HCT116 (cell line): ENCODE data around the gene GMDS. TPM values are rescaled to one million over a fixed set of nuclear protein-coding genes. Genes with fewer than 3 reads are reported as not detected.

ENCODE experiments used
- ATAC-seq: fragments of 200-7000 bp; cut with Tn5 transposase; 2 replicates; pipeline ENCODE4 v1.9.1; 2020; ENCODE audit warnings: mild to moderate bottlenecking, moderate library complexity
- BruUV-seq: library from RNA; stranded (reverse); fragments of 400-500 nt; replicated peaks from 2 replicates; lab custom pipeline; 2021; lab: Mats Ljungman, UMichigan
- CTCF ChIA-PET: fragments of 300-600 bp; sonication (Branson Sonifier 250); formaldehyde crosslinking; loops from one replicate; lab custom pipeline; 2021; ENCODE audit warnings: antibody characterized with exemption; lab: Charles Lee
- POLR2A ChIA-PET: fragments of 300-600, 350-600 bp; sonication (Branson Sonifier 250); formaldehyde crosslinking; loops from one replicate; lab custom pipeline; 2021; ENCODE audit warnings: antibody characterized with exemption; lab: Charles Lee
- RAD21 ChIA-PET, 2 experiments: fragments of 300-600 bp; sonication (Branson Sonifier 250); formaldehyde crosslinking; loops; one replicate each; lab custom pipeline; 2023; ENCODE audit warnings: low total read pairs in 2 of 2; ENCODE audit not compliant: uncharacterized antibody in 2 of 2, unreplicated experiment in 2 of 2, low non-redundant PET in 1 of 2; lab: Charles Lee
- DNase-seq: peaks from one replicate; pipeline ENCODE4 v3.0.0-alpha.2; 2010; ENCODE audit warnings: low read depth, low spot score
- H2AFZ ChIP-seq: fragments of 200-600 bp; shearing (Covaris generic), sonication (generic); 2 replicates; pipeline ENCODE4 v1.6.1; 2017; ENCODE audit warnings: low read depth, mixed run types, mixed read lengths, antibody characterized with exemption, low read length; ENCODE audit not compliant: poor library complexity, severe bottlenecking
- H3K27ac ChIP-seq: 2 replicates; pipeline ENCODE4 v1.5.1; 2012; ENCODE audit warnings: low read depth, low read length
- H3K27me3 ChIP-seq: fragments of 200-600 bp; sonication (generic); 2 replicates; pipeline ENCODE4 v1.6.1; 2016; ENCODE audit warnings: mixed run types, low read length, mixed read lengths; ENCODE audit not compliant: insufficient read depth
- H3K36me3 ChIP-seq, 2 experiments: fragments of 200-500 bp in 1 of 2; fragments of 200-600 bp in 1 of 2; sonication (Bioruptor generic) in 1 of 2; sonication (generic) in 1 of 2; 2 replicates each; pipeline versions ENCODE4 v1.5.1 to v1.6.1; 2014 to 2016; ENCODE audit warnings: low read length in 2 of 2, inconsistent platforms in 1 of 2, mixed read lengths in 1 of 2, mixed run types in 1 of 2; ENCODE audit not compliant: insufficient read depth in 2 of 2, control insufficient read depth in 1 of 2
- H3K4me1 ChIP-seq, 2 experiments: fragments of 200-600 bp in 1 of 2; sonication (generic) in 1 of 2; 2 replicates each; pipeline versions ENCODE4 v1.5.1 to v1.6.1; 2012 to 2017; ENCODE audit warnings: low read length in 2 of 2, inconsistent platforms in 1 of 2, mild to moderate bottlenecking in 1 of 2, mixed read lengths in 1 of 2, mixed run types in 1 of 2, moderate library complexity in 1 of 2; ENCODE audit not compliant: insufficient read depth in 2 of 2, control insufficient read depth in 1 of 2
- H3K4me2 ChIP-seq: fragments of 200-600 bp; sonication (generic); 2 replicates; pipeline ENCODE4 v1.6.1; 2017; ENCODE audit warnings: mixed run types, low read length, mixed read lengths
- H3K4me3 ChIP-seq, 2 experiments: fragments of 200-600 bp in 1 of 2; sonication (generic) in 1 of 2; replicated peaks in 1 of 2; 2 replicates each; pipeline ENCODE4 v1.5.1; 2011 to 2016; ENCODE audit warnings: low read length in 2 of 2, control low read depth in 1 of 2, low read depth in 1 of 2, mild to moderate bottlenecking in 1 of 2, mixed read lengths in 1 of 2, mixed run types in 1 of 2
- H3K79me2 ChIP-seq: fragments of 200-600 bp; sonication (generic); 2 replicates; pipeline ENCODE4 v1.6.1; 2017; ENCODE audit warnings: mild to moderate bottlenecking, mixed run types, low read length, moderate library complexity, mixed read lengths; ENCODE audit not compliant: insufficient read depth
- H3K9ac ChIP-seq: fragments of 200-600 bp; sonication (generic); 2 replicates; pipeline ENCODE4 v1.6.1; 2016; ENCODE audit warnings: low read length, mixed read lengths
- H3K9me2 ChIP-seq: fragments of 200-600 bp; sonication (generic), shearing (Covaris generic); 2 replicates; pipeline ENCODE4 v1.6.1; 2017; ENCODE audit warnings: mixed run types, mild to moderate bottlenecking, moderate library complexity; ENCODE audit not compliant: insufficient read depth
- H3K9me3 ChIP-seq, 2 experiments: fragments of 200-500 bp in 1 of 2; fragments of 200-600 bp in 1 of 2; sonication (Bioruptor generic) in 1 of 2; sonication (generic) in 1 of 2; 2 replicates each; pipeline ENCODE4 v1.6.1; 2014 to 2017; ENCODE audit warnings: low read length in 2 of 2, mixed read lengths in 2 of 2, inconsistent platforms in 1 of 2, low read depth in 1 of 2, mild to moderate bottlenecking in 1 of 2, mixed run types in 1 of 2, moderate library complexity in 1 of 2; ENCODE audit not compliant: control insufficient read depth in 1 of 2, insufficient read depth in 1 of 2
- H4K20me1 ChIP-seq: fragments of 200-600 bp; sonication (generic), shearing (Covaris generic); 2 replicates; pipeline ENCODE4 v1.6.1; 2017; ENCODE audit warnings: mixed run types, mild to moderate bottlenecking, moderate library complexity; ENCODE audit not compliant: insufficient read depth
- ATF3 ChIP-seq: IDR thresholded peaks from 2 replicates; pipeline ENCODE4 v1.6.1; 2012
- ELF1 ChIP-seq: IDR thresholded peaks from 2 replicates; pipeline ENCODE4 v1.6.1; 2012; ENCODE audit warnings: low read depth, borderline replicate concordance
- TCF7L2 ChIP-seq: IDR thresholded peaks from 2 replicates; pipeline ENCODE4 v1.7.0; 2011; ENCODE audit warnings: borderline replicate concordance, inconsistent platforms; ENCODE audit not compliant: insufficient read depth, insufficient read length; ENCODE audit errors: extremely low read depth
- ZBTB33 ChIP-seq: IDR thresholded peaks from 2 replicates; pipeline ENCODE4 v1.6.1; 2011; ENCODE audit warnings: mild to moderate bottlenecking, low read length, moderate library complexity; ENCODE audit not compliant: insufficient replicate concordance; ENCODE audit errors: extremely low read depth
- intact Hi-C: fragments of 100-400 bp; cut with micrococcal nuclease; formaldehyde crosslinking; loops from 2 replicates; pipeline ENCODE4 v1.10.0; 2022
- total RNA-seq: library from RNA; stranded (reverse); gene quantifications from one replicate; pipeline ENCODE4 v1.2.1, GENCODE V29; 2021; ENCODE audit not compliant: unreplicated experiment
- TF ChIP-seq, protein P1 (sequence below), 3 experiments: fragments of 200-600 bp in 1 of 3; sonication (generic) in 1 of 3; IDR thresholded peaks in 2 of 3; conservative IDR thresholded peaks in 1 of 3; 2 replicates each; pipeline ENCODE4 v1.5.1; 2012 to 2017; ENCODE audit warnings: low read depth in 2 of 3, low read length in 2 of 3, antibody characterized with exemption in 1 of 3, borderline replicate concordance in 1 of 3, control low read depth in 1 of 3, mild to moderate bottlenecking in 1 of 3, mixed read lengths in 1 of 3, mixed run types in 1 of 3, moderate library complexity in 1 of 3; ENCODE audit not compliant: insufficient read depth in 1 of 3

GMDS gene
- total RNA-seq, 1 experiment from 2014 or later: 34.4 TPM

DNA sequence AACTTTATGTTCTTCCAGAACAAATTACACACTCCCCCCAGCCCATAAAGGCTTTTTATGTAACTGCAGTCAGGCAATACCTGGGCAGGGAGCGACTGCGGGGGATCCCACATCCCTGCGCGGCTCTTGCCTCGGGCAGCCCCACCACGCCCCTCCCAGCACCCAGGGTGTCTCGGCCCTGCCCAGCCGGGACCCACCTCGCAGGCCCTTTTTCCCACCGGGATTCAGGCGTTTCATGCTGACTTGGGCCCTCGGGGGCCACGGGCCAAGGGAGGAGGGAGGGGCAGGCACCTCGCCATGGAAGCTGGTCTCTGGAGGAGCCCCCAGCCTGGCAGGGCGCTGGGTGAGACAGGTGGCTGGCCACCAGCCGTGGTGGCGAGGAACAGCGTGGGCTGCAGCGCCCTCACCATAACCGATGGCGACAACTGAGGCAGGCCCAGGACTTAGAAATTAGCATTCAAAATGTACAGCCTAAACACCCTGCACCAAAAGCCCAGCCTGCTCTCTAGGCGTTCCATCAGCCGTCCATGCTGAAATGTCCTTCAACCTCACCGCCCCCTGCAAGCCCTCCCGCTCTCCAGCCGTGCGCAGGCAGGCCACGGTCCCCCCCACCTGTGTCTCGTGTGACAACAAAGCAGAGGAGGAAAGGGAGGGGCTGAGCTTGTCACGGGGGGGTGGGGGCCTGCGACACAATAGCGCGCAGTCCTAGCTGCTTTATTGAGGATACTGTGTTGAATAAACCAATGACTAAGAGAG, 650.8 kb downstream of the GMDS start:
- Histone ChIP-seq H3K9me2 (no peaks in the 10 kb centered on the region), H2AFZ (no peak overlapping the region), H3K79me2 (no peaks in the 10 kb centered on the region), H3K4me3 (no peak overlapping the region), H3K9me3 (no peaks in the 10 kb centered on the region), H3K4me2 (no peak overlapping the region), H3K27ac (no peak overlapping the region), H3K4me1 (peaks cover 2 to 7% of the 10 kb centered on the region in 2 experiments; a peak in 2 of 4 replicates), H3K36me3 (no peaks in the 10 kb centered on the region), H3K27me3 (0 out of 2 replicates have a peak, but pooled peaks cover 3% of the 10 kb centered on the region), H4K20me1 (no peaks in the 10 kb centered on the region), H3K9ac (no peak overlapping the region)
- no TSS peak for BruUV-seq
- intact Hi-C loops: loop anchor here (10.0 kb wide), 1 partner anchor 1460 kb away; no protein-coding TSS in a partner anchor
- ChIA-PET CTCF (interaction anchor here (2.1 kb wide), 1 partner anchor 759 kb away, joined by 16 read pairs; no protein-coding TSS in a partner anchor), POLR2A (no interaction called here), RAD21 (no interaction called here)
- no peak for TF ChIP-seq TCF7L2
- no peak for ATAC-seq
- DNase-seq: no peak

DNA sequence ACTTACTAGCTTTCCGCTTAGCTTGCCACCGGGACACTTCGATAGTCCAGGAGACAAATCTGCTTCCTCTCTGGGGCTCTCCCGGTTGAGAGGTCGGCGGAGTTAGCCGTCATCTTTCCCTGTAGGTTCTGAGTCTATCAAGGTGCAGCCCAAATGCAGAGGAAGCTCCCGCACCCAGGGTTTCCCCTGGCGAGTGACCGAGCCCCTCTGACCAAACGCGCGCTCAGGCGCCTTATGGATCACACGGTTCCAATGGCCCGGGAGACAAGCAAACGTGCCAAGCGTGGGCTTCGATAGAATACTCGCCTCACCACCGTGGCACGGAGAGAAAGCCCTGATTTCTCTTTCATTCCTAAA, 651.5 kb downstream of the GMDS start:
- no TSS peak for BruUV-seq
- ChIA-PET RAD21 (no interaction called here), POLR2A (no interaction called here), CTCF (interaction anchor here (1.3 kb wide), 1 partner anchor 1144 kb away, joined by 3 read pairs; no protein-coding TSS in a partner anchor)
- Histone ChIP-seq H3K36me3 (no peaks in the 10 kb centered on the region), H3K4me2 (no peak overlapping the region), H3K79me2 (no peaks in the 10 kb centered on the region), H3K9me2 (no peaks in the 10 kb centered on the region), H3K9me3 (no peaks in the 10 kb centered on the region), H3K27ac (no peak overlapping the region), H3K27me3 (0 out of 2 replicates have a peak, but pooled peaks cover 3% of the 10 kb centered on the region), H3K9ac (no peak overlapping the region), H4K20me1 (no peaks in the 10 kb centered on the region), H3K4me1 (peaks cover 2 to 7% of the 10 kb centered on the region in 2 experiments; a peak in 2 of 4 replicates), H2AFZ (no peak overlapping the region), H3K4me3 (no peak overlapping the region)
- TF ChIP-seq ZBTB33: no peak
- TF ChIP-seq, protein P1, sequence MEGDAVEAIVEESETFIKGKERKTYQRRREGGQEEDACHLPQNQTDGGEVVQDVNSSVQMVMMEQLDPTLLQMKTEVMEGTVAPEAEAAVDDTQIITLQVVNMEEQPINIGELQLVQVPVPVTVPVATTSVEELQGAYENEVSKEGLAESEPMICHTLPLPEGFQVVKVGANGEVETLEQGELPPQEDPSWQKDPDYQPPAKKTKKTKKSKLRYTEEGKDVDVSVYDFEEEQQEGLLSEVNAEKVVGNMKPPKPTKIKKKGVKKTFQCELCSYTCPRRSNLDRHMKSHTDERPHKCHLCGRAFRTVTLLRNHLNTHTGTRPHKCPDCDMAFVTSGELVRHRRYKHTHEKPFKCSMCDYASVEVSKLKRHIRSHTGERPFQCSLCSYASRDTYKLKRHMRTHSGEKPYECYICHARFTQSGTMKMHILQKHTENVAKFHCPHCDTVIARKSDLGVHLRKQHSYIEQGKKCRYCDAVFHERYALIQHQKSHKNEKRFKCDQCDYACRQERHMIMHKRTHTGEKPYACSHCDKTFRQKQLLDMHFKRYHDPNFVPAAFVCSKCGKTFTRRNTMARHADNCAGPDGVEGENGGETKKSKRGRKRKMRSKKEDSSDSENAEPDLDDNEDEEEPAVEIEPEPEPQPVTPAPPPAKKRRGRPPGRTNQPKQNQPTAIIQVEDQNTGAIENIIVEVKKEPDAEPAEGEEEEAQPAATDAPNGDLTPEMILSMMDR (IDR thresholded peaks at IDR 0.05 in 2 of 3, conservative IDR thresholded peaks at IDR 0.05 in 1 of 3; ENCODE audit: borderline replicate concordance in 1 of 3, insufficient read depth in 1 of 3, low read depth in 2 of 3, low read length in 2 of 3): no peak
- no peak for TF ChIP-seq ATF3
- no peak for TF ChIP-seq ELF1
- TF ChIP-seq TCF7L2: no peak
- intact Hi-C loops: loop anchor here (10.0 kb wide), 1 partner anchor 1461 kb away; no protein-coding TSS in a partner anchor
- DNase-seq: no peak
- ATAC-seq: no peak
